Measurements from ENCODE around the gene UBAP1L.

Gene UBAP1L

GRCh38 chr15:65092911-65093792 lies 21.8 kb downstream of the UBAP1L start:
- no peak for TF ChIP-seq CTCF (IDR thresholded peaks at IDR 0.05; ENCODE audit: low read depth, low read length, missing control alignments)
- H3K4me3 ChIP-seq (replicated peaks; ENCODE audit: low read depth, low read length): no peak overlapping the region
- DNase-seq (ENCODE audit: extremely low read depth, low read depth): no peak

GRCh38 chr15:65091946-65092770 lies 22.8 kb downstream of the UBAP1L start:
- DNase-seq (ENCODE audit: extremely low read depth, low read depth): no peak
- H3K4me3 ChIP-seq (replicated peaks; ENCODE audit: low read depth, low read length): no peak overlapping the region
- TF ChIP-seq CTCF (IDR thresholded peaks at IDR 0.05; ENCODE audit: low read depth, low read length, missing control alignments): no peak

- no peak overlapping the region for H3K4me3 ChIP-seq (replicated peaks; ENCODE audit: low read depth, low read length)
- DNase-seq (ENCODE audit: extremely low read depth, low read depth): no peak
- TF ChIP-seq CTCF (IDR thresholded peaks at IDR 0.05; ENCODE audit: low read depth, low read length, missing control alignments): no peak
These were observed 25.7 kb downstream of the UBAP1L start for GRCh38 chr15:65089206-65089824.

GRCh38 chr15:65088643-65089021 lies 26.4 kb downstream of the UBAP1L start:
- TF ChIP-seq CTCF (IDR thresholded peaks at IDR 0.05; ENCODE audit: low read depth, low read length, missing control alignments): no peak
- DNase-seq (ENCODE audit: extremely low read depth, low read depth): no peak
- no peak overlapping the region for H3K4me3 ChIP-seq (replicated peaks; ENCODE audit: low read depth, low read length)

- TF ChIP-seq CTCF (IDR thresholded peaks at IDR 0.05; ENCODE audit: low read depth, low read length, missing control alignments): no peak
- no peak for DNase-seq (ENCODE audit: extremely low read depth, low read depth)
- H3K4me3 ChIP-seq (replicated peaks; ENCODE audit: low read depth, low read length): no peak overlapping the region
These were observed 26.9 kb downstream of the UBAP1L start for GRCh38 chr15:65087873-65088642.

GRCh38 chr15:65087411-65087810 lies 27.6 kb downstream of the UBAP1L start:
- no peak overlapping the region for H3K4me3 ChIP-seq (replicated peaks; ENCODE audit: low read depth, low read length)
- no peak for DNase-seq (ENCODE audit: extremely low read depth, low read depth)
- TF ChIP-seq CTCF (IDR thresholded peaks at IDR 0.05; ENCODE audit: low read depth, low read length, missing control alignments): no peak
